BE2C (cell line): ENCODE data around the gene SAPCD2.

Source experiments
- DNase-seq: peaks from one replicate; pipeline ENCODE4 v3.0.0-alpha.2; 2020
- H3K27me3 ChIP-seq: fragments of 250-450 bp; sonication (Bioruptor Pico); 2 replicates; pipeline ENCODE4 v1.5.1; 2020; ENCODE audit warnings: mild to moderate bottlenecking
- H3K36me3 ChIP-seq: fragments of 250-450 bp; sonication (Bioruptor Pico); 2 replicates; pipeline ENCODE4 v1.5.1; 2020; ENCODE audit warnings: mild to moderate bottlenecking
- H3K4me1 ChIP-seq: fragments of 250-450 bp; sonication (Bioruptor Pico); 2 replicates; pipeline ENCODE4 v1.5.1; 2020
- H3K4me3 ChIP-seq: 2 replicates; pipeline ENCODE4 v1.5.1; 2011; ENCODE audit warnings: low read depth, low read length
- H3K9me3 ChIP-seq: fragments of 250-450 bp; sonication (Bioruptor Pico); 2 replicates; pipeline ENCODE4 v1.5.1; 2020
- TF ChIP-seq, protein P1 (sequence below): IDR thresholded peaks from 2 replicates; pipeline ENCODE4 v1.5.1; 2012; ENCODE audit warnings: mild to moderate bottlenecking, low read depth, low read length

The SAPCD2 gene

DNA sequence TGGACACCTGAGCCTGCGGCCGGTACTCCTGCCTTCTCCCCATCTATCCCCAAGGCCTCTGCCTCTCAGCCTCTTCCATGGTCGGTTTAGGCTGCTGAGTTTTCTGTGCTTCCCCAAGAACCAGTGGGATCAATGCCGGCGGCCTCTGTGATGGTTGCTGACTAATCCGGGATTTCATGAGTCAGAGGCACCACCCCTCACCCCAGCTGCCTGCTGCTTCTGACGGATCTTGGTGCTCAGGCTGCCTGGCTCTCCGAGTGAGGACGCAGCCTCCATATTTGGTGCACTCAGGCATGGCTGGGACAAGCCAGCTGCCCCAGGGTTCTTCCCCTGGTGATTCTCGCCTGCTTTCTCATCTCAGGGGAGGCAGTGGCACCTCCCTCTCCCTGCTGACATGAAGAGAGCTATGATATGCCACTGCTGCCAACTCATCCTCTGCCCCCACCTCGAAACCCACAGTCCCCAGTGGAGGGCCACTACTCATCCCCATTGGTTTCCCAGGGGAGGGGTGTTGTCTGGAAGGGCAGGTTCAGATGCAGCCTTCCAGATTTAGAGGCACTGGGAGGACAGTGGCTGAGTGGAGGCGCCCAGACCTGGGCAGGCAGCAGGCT, 13.1 kb upstream of the SAPCD2 start:
- DNase-seq: peak; percentile 89

GRCh38 chr9:137082925-137083290, 12.6 kb upstream of the SAPCD2 start:
- Histone ChIP-seq H3K4me3 (no peak overlapping the region), H3K4me1 (peaks cover 18% of the 10 kb centered on the region), H3K9me3 (no peaks in the 10 kb centered on the region), H3K27me3 (no peaks in the 10 kb centered on the region), H3K36me3 (peaks cover 42% of the 10 kb centered on the region)
- no peak for DNase-seq
- TF ChIP-seq, protein P1, sequence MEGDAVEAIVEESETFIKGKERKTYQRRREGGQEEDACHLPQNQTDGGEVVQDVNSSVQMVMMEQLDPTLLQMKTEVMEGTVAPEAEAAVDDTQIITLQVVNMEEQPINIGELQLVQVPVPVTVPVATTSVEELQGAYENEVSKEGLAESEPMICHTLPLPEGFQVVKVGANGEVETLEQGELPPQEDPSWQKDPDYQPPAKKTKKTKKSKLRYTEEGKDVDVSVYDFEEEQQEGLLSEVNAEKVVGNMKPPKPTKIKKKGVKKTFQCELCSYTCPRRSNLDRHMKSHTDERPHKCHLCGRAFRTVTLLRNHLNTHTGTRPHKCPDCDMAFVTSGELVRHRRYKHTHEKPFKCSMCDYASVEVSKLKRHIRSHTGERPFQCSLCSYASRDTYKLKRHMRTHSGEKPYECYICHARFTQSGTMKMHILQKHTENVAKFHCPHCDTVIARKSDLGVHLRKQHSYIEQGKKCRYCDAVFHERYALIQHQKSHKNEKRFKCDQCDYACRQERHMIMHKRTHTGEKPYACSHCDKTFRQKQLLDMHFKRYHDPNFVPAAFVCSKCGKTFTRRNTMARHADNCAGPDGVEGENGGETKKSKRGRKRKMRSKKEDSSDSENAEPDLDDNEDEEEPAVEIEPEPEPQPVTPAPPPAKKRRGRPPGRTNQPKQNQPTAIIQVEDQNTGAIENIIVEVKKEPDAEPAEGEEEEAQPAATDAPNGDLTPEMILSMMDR: no peak

More for the DNA sequence above, 13.1 kb upstream of the SAPCD2 start:
- Histone ChIP-seq H3K4me3 (no peak overlapping the region), H3K27me3 (no peaks in the 10 kb centered on the region), H3K36me3 (peaks cover 39% of the 10 kb centered on the region), H3K9me3 (no peaks in the 10 kb centered on the region), H3K4me1 (peaks cover 15% of the 10 kb centered on the region)
- TF ChIP-seq, protein P1: no peak

DNA sequence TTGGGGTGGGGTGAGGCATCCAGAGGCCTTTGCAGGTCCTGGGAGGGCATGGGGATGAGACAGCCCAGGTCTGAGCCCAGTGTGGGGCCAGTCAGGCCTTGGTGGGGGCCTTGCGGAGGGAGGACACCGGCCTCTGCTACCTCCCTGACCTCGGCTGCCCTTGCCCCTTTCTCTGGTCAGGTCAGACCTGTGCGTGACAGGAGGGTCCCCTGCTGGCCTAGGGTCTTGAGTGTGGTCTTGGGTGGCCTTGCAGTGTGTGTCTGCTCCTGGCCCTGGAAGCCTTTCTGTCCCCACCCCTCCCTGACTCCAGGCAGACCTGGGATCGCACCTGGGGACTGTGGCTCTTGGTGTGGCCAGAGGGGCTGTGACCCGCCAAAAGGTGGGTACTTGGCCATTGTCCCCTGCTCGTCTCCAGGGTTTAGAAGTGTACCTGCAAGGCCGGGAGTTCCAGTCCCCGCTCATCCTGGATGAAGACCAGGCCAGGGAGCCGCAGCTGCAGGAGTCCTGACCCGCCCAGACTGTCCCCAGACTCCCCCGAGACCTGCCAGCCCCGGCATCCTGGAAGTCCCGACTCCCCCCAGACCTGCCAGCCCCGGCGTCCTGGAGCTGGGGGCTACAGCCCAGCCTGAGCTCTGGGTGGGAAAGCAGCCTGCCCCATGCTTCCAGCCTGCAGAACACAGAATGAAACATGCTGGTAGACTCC, 12.0 kb upstream of the SAPCD2 start:
- TF ChIP-seq, protein P1: no peak

DNA sequence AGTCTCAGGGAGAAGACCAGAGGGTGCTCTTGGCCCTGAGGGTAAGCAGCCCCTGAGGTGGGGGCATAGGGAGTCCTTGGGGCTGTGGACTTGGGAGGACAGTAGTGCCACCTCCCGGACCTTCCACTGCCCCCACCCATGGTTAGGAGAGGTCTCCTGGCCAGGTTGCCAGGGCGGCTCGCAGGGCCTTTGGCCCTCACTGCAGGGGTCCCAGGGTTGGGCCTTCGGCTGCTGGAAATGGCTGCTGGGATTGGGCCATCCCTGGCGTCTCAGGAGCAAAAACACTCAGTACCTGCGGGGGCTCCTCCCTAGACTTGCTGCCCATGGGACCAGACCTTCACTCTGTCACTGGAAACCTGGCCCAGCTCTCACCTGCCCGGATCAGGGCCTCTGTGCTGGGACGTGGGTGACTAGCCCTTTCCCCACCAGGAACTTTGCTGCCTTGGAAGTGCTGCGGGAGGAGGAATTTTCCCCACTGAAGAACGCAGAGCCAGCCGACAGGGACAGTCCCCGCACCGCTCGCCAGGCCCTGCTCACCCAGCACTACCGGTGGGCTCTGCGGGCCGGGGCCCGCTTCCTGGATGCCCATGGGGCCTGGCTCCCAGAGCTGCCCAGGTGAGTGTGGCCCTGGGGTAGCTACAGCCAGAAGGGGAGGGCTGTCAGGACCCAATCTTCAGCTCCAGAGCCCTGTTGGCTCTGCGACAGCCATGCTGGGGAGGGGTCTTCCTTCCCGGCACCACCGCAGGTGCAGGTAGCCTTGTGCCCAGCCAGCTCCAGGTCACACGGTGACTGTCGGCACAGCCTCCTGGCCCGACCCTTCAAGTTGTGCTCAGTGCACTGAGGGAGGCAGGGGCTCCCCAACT, 10.1 kb upstream of the SAPCD2 start:
- Histone ChIP-seq H3K27me3 (no peaks in the 10 kb centered on the region), H3K4me1 (peaks cover 18% of the 10 kb centered on the region), H3K36me3 (peaks cover 42% of the 10 kb centered on the region)

More for the DNA sequence above, 12.0 kb upstream of the SAPCD2 start:
- Histone ChIP-seq H3K4me1 (peaks cover 18% of the 10 kb centered on the region), H3K9me3 (no peaks in the 10 kb centered on the region), H3K36me3 (peaks cover 42% of the 10 kb centered on the region), H3K27me3 (no peaks in the 10 kb centered on the region), H3K4me3 (no peak overlapping the region)
- no peak for DNase-seq

DNA sequence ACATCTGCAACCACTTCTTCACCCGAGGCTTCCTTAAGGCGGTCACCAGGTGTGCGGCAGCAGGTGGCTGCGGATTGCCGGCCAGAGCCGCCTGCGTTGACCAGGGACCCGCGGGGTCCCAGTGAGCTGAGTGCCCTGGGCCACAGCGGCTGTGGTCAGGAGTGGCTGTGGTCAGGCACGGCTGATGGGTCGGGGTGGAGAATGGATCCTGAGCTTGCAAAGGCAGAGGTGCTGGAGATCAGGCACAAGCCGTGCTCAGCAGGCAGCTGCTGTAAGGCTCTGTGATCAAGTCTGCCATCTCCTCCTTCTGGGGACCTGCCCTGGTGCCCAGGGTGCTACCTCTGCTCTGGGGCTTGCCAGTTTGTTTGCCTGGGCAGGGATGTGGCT, 9.0 kb upstream of the SAPCD2 start:
- peaks cover 18% of the 10 kb centered on the region for H3K4me1 ChIP-seq
- DNase-seq: no peak
- peaks cover 42% of the 10 kb centered on the region for H3K36me3 ChIP-seq
- H3K27me3 ChIP-seq: no peaks in the 10 kb centered on the region
- TF ChIP-seq, protein P1: no peak
- no peak overlapping the region for H3K4me3 ChIP-seq
- H3K9me3 ChIP-seq: no peaks in the 10 kb centered on the region

More for the DNA sequence above, 10.1 kb upstream of the SAPCD2 start:
- TF ChIP-seq, protein P1: no peak
- no peaks in the 10 kb centered on the region for H3K9me3 ChIP-seq
- no peak overlapping the region for H3K4me3 ChIP-seq
- no peak for DNase-seq
